H1 (cell line): Measurements from ENCODE around the gene STRN4.

Source experiments
- CEBPB ChIP-seq: IDR thresholded peaks from 2 replicates; pipeline ENCODE4 v1.6.1; 2012; ENCODE audit warnings: low read depth, low read length
- EP300 ChIP-seq, 2 experiments: IDR thresholded peaks; 1 replicate in 1 of 2; 2 replicates in 1 of 2; pipeline ENCODE4 v1.6.1; 2011 to 2012; ENCODE audit warnings: low read depth in 2 of 2, low read length in 2 of 2, mild to moderate bottlenecking in 2 of 2, borderline replicate concordance in 1 of 2, inconsistent platforms in 1 of 2, moderate library complexity in 1 of 2
- SIRT6 ChIP-seq: IDR thresholded peaks from one replicate; pipeline ENCODE4 v1.7.1; 2012; ENCODE audit warnings: low read length, inconsistent platforms
- TBP ChIP-seq: IDR thresholded peaks from 2 replicates; pipeline ENCODE4 v1.6.1; 2011; ENCODE audit warnings: low read depth, low read length, improper control_type of control experiment
- TF ChIP-seq, protein P1 (sequence below), 3 experiments: IDR thresholded peaks; 1 replicate in 2 of 3; 2 replicates in 1 of 3; pipeline versions ENCODE4 v1.5.1 to v1.6.1; 2011; ENCODE audit warnings: low read length in 3 of 3, mild to moderate bottlenecking in 3 of 3, inconsistent platforms in 2 of 3, low read depth in 1 of 3, moderate library complexity in 1 of 3; ENCODE audit not compliant: insufficient read depth in 1 of 3; ENCODE audit errors: control extremely low read depth in 1 of 3

DNA sequence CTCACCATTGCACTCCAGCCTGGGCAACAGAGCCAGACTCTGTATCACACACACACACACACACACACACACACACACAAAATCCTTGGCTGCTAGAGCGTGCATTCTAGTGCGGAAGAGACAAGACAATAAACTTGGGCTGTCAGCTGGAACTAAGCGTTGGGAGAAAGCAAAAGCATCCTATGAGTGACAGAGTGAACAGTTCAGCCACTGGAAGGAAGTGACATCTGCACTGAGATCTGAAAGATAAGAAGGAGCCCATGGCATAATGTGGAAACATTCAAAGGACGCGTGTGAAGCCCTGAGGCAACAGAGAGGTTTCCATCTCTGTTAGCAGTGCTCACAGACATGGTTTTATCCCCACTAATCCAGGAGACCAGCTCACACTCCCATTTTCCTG is 45.7 kb upstream of the STRN4 start:
- TF ChIP-seq EP300 (IDR thresholded peaks at IDR 0.05; ENCODE audit: borderline replicate concordance in 1 of 2, low read depth in 2 of 2, low read length in 2 of 2) (no peak), TBP (no peak), SIRT6 (no peak), CEBPB (no peak)
- TF ChIP-seq, protein P1, sequence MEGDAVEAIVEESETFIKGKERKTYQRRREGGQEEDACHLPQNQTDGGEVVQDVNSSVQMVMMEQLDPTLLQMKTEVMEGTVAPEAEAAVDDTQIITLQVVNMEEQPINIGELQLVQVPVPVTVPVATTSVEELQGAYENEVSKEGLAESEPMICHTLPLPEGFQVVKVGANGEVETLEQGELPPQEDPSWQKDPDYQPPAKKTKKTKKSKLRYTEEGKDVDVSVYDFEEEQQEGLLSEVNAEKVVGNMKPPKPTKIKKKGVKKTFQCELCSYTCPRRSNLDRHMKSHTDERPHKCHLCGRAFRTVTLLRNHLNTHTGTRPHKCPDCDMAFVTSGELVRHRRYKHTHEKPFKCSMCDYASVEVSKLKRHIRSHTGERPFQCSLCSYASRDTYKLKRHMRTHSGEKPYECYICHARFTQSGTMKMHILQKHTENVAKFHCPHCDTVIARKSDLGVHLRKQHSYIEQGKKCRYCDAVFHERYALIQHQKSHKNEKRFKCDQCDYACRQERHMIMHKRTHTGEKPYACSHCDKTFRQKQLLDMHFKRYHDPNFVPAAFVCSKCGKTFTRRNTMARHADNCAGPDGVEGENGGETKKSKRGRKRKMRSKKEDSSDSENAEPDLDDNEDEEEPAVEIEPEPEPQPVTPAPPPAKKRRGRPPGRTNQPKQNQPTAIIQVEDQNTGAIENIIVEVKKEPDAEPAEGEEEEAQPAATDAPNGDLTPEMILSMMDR (IDR thresholded peaks at IDR 0.05; ENCODE audit: control extremely low read depth in 1 of 3, insufficient read depth in 1 of 3, low read depth in 1 of 3, low read length in 3 of 3) = no peak
